Measurements from ENCODE around the gene TUBB6.

Gene TUBB6
- total RNA-seq = 132 to 402 (median 237) reads per million in 18 experiments

GRCh38 chr18:12307701-12308385 lies at the start of gene TUBB6:
Gene TUBB6 (plus strand): TSS chr18:12308241. CDS start chr18:12308293, 52 bp downstream.
- DNase-seq = peak; percentile 83 to 92

- DNase-seq = no peak
Observed at GRCh38 chr18:12258719-12259705, 49.0 kb upstream of the TUBB6 start.

GRCh38 chr18:12262748-12263147 lies 45.3 kb upstream of the TUBB6 start:
- no peak for DNase-seq

GRCh38 chr18:12264864-12265263 lies 43.2 kb upstream of the TUBB6 start:
- no peak for DNase-seq

GRCh38 chr18:12271376-12272235 lies 36.4 kb upstream of the TUBB6 start:
- peak; percentile 62 to 68 for DNase-seq

- DNase-seq = no peak
Observed at GRCh38 chr18:12274793-12275192, 33.2 kb upstream of the TUBB6 start.

GRCh38 chr18:12276736-12277554 lies 31.1 kb upstream of the TUBB6 start:
- no peak for DNase-seq

GRCh38 chr18:12278215-12278671 lies 29.8 kb upstream of the TUBB6 start:
- DNase-seq = no peak

GRCh38 chr18:12278741-12279682 lies 29.0 kb upstream of the TUBB6 start:
- DNase-seq = no peak

GRCh38 chr18:12279781-12280531 lies 28.1 kb upstream of the TUBB6 start:
- no peak for DNase-seq

- no peak for DNase-seq
Observed at GRCh38 chr18:12281861-12282260, 26.2 kb upstream of the TUBB6 start.

GRCh38 chr18:12282442-12283039 lies 25.5 kb upstream of the TUBB6 start:
- DNase-seq = no peak

GRCh38 chr18:12283256-12283655 lies 24.8 kb upstream of the TUBB6 start:
- no peak for DNase-seq

- DNase-seq = no peak
Observed at GRCh38 chr18:12283666-12284065, 24.4 kb upstream of the TUBB6 start.

- no peak for DNase-seq
Observed at GRCh38 chr18:12287131-12287681, 20.8 kb upstream of the TUBB6 start.

GRCh38 chr18:12287684-12288402 lies 20.2 kb upstream of the TUBB6 start:
- peak; percentile 7 to 42 for DNase-seq

GRCh38 chr18:12288403-12288755 lies 19.7 kb upstream of the TUBB6 start:
- no peak for DNase-seq

GRCh38 chr18:12290086-12290485 lies 18.0 kb upstream of the TUBB6 start:
- DNase-seq = no peak
